HG03565 (cell line): ENCODE data around the gene BPIFB2.

Experiments
- ATAC-seq: cut with Tn5 transposase; IDR thresholded peaks from one replicate; pipeline ENCODE4 v1.9.1; 2021; ENCODE audit warnings: mild to moderate bottlenecking, moderate library complexity; ENCODE audit not compliant: unreplicated experiment

The BPIFB2 gene

GRCh38 chr20:33020278-33021161, 13.0 kb downstream of the BPIFB2 start:
- no peak for ATAC-seq

DNA sequence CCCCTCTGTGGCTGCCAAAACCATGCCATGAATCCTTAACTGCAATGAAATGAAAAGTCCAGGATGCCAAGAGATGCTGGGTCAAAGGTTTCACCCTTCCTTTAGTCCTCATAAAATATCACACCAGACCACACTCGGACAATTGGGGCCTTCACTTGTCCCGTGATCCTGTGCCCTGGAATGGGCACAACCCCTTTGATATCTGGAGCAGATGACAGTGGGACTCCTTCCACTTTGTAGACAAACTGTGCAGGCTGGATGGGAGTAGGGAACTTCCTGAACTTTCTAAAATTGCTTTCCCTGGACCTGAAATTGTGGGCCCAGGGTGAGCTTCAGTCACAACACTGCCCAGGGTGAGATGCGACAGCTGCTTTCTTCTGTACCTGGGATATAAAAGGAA, 14.4 kb downstream of the BPIFB2 start:
- ATAC-seq = no peak

- no peak for ATAC-seq
Measured at GRCh38 chr20:33022289-33022688, 14.8 kb downstream of the BPIFB2 start.

DNA sequence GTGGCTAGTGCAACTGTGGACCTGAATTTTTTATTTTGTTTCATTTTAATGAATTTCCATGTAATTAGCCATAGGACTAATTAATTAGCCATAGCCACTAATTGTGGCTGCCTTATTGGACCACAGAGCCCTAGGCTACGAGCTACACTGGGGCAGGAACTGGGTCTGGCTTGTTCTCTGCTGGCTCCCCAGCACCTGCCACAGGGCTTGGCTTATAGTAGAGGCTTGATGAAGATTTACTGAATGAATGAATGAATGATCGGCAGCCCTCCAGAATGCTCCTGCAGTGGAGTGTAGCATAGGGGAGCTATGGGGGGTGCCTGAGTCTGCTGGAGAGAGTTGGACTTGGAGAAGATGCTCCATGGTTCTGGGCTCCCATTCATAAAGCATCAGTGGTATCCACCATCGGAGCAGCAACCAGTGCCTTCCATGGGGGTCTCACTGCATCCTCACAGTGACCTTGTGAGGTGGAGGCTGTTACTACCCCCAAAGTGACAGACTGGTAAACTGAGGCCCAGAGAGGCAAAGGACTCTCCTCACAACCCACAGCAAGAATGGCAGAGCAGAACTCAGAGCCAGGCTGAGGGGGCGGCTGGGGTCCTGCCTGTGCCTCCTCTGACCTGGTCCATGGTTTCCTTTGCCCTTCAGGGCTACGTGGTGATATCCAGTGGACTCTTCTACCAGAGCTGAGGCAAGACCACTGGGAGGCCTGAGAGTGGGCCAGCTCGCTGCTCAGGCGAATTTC, 15.4 kb downstream of the BPIFB2 start:
- no peak for ATAC-seq

DNA sequence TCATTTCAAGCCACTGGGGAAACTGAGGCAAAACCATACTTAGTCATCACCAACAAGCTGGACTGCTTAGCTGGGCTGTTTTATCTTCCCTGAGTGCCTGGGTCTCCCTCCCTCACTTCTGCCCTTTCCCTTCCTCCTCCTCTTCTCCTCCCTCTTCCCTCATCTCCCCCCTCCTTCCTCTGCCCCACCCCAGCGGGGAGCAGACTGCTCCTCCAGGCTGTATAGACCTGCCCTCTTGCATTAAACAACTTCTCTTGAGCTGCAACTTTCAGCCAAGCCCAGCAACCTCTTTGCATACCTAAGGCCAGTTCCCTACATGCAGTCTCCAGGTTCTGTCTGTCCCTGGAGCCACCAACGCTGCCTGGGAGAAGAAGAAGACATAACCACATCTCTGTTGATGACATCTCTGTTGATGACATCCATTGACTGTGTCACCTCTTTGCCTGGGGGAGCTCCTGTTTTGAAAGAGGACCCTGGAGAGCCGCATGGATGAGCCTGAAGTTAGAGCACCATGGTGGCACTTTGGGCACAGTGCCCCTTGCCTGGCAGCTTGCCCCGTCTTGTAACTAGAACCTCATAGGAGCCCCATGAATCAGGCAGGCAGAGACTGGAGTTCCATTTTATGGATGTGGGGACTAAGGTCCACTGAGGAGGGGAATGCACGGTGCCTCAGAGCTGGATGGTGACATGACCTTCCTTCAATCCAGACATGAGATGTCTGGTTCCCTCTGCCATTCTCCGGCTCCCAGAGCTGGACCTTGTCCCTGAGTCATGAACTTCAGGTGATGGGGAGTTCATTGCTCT, 16.1 kb downstream of the BPIFB2 start:
- no peak for ATAC-seq

DNA sequence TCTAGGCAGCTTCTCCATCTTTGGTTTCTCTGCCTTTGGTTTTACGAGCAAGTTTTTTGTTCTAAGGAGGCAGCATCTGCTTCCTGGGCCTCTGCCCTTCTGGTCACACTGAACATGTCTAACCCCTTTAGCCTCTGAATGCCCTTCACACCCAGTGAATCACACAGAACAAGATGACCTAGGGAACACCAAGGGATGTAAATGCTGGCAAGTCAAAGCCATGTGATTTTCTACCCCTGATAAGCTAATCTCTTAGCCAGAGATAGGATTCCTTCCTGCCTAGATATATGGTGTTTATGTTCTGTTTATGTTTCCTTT, 16.7 kb downstream of the BPIFB2 start:
- ATAC-seq = no peak

- ATAC-seq = no peak
Measured at GRCh38 chr20:33024609-33025317, 17.3 kb downstream of the BPIFB2 start.

DNA sequence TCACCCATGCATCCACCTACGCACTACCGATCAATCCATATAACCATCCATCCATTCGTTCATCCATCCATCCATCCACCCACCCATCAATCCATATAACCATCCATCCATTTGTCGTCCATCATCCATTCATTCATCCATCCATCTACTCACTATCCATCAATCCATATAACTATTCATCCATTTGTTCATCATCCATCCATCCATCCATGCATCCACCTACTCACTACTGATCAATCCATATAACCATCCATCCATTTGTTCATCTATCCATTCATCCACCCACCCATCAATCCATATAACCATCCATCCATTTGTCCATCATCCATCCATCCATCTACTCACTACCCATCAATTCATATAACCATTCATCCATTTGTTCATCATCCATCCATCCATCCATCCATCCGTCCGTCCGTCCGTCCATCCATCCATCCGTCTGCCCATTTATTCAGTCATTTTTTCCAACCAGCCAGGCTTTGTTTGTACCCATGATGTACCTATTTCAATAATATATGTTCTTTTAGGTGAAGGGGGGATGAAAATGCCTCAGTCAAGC, 17.9 kb downstream of the BPIFB2 start:
- no peak for ATAC-seq

GRCh38 chr20:33026072-33026778, 18.7 kb downstream of the BPIFB2 start:
- ATAC-seq = no peak

DNA sequence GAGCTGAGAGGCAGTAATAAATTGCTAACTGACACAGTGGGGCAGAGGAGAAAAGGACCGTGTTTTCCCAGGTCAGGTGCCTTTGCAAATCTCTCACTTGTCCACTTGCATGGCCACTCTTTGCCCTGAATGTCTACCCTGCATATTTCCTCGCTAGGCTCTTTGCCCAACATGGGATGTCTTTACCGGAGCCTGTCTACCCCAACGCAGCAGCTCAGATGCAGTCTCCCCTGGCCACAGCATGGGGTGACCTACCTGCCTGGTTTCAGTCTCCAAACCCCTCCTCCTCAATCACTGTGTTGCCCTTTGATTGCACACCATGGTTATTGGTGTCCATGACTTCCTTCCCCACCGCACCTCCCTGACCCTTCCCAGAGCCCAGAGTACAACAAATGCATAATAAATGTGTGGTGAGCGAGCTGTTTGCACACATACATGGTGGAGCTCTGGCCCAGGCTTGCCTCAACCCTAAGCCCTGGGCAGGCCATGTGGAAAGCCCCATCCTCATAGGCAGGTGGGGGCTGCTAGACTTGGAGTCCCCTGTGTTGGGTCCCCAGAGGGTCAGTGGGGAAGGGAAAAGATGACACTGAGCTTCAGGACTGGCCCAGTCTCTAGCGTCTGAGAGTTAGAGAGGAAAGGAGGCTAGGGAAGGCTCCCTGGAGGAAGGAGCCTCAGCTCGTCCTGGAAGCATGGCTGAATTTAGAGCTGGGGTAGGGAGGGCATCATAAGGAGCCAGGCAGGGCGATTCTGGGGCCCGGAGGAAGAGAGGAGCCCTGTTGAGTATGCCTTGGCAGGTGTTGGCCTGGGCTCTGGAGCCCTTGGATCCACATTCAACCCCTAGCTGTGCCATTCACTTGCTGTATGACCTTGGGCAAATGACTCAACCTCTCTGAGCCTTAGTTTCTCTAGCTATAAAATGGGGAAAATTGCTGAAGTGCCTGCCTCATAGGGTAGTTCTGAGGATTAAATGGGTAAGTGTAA, 19.6 kb downstream of the BPIFB2 start:
- no peak for ATAC-seq

DNA sequence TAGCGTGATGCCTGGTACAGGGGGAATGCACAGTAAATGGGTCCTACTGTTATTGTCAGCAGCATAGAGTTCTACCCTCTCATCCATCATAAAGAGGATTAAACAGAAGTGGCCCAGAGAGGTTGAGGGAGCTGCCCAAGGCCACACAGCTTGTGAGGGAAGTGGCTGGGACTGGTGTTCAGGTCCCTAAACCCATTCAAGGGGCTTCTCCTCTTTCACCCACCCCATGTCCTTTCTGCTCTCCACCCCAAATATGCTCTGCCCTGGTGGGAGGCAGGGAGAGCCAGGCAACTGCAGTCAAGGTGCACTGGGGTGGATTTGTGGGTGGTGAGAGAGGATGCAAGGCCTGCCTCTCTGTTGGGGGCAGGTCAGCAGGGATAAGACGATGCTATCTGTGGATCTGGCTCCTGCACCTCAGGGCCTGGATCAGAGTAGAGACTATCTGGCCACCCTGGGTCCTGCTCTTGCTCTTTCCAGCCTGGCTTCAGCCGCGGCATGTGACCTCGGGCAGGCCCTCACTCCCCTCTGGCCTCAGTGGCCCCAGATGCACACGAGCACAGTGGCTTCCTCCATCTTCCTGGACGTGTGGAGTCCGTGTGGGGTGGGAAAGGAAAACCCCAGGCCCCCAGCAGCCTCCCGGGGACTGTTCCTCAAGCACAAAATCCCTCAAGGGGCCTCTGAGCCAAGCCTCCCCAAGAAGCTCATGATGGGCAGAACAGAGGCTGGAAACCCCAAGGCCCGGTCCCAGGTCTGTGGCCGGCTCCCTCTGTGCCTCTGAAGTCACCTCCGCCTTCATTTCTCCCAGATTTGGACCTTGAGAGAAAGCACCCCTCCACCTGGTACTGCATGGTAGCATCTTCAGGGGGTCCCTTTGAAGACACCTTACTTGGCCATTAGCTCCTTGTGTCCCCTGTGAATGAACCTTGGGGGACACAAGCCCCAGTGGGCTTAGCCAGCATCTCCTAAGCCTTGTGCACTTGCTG, 20.6 kb downstream of the BPIFB2 start:
- no peak for ATAC-seq

GRCh38 chr20:33028875-33029274, 21.4 kb downstream of the BPIFB2 start:
- no peak for ATAC-seq

- no peak for ATAC-seq
Measured at GRCh38 chr20:33030076-33030475, 22.6 kb downstream of the BPIFB2 start.

- no peak for ATAC-seq
Measured at GRCh38 chr20:33030569-33030968, 23.1 kb downstream of the BPIFB2 start.

- ATAC-seq = no peak
Measured at GRCh38 chr20:33031531-33031930, 24.0 kb downstream of the BPIFB2 start, which contains the start of gene BPIFB6. Gene BPIFB6 (plus strand): TSS chr20:33031648. CDS start chr20:33031648, 0 bp downstream.

DNA sequence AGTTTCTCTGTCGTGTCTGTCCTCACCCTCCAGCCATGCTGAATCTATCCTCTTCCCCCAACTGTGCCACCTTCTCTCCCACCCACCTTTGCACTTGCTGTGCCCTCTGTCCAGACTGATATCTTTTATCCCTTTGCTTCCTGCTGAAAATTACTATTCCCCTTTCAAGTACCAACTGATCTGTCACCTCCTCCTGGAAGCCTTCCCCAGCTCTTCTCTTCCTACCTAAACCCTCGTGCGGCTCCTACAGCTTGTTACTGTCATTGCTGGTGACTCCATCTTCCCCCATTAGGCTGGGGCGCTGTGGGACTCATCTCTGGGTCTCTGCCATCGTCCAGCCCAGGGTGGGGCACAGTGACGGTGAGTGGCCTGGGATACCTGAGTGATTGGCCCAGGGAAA, 25.1 kb downstream of the BPIFB2 start:
- no peak for ATAC-seq

DNA sequence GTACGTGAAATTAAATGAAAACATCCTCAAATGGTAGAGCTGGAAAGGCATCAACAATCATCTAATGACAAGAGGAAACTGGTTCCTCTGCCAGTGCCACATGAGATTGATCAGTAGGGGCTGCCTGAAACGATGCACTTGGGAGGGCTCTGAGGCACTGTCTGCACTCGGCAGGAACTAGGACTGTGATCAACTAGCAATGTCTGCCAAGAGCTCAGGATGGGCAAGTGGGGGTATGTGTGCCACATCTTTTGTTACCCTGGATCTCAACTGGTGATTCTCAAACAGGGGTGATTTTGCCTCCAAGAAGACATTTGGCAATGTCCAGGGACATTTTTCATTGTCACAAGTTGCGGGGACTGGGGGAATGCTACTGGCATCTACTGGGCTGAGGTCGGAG, 25.9 kb downstream of the BPIFB2 start:
- ATAC-seq = no peak
